GM21515 (cell line): ENCODE results near the gene CCDC194.
"Not testable (repeated sequence)": the region's sequence is repeated elsewhere in the genome, so short reads cannot be mapped to it uniquely, and the experiment has no call there.

Experiments
- ATAC-seq: cut with Tn5 transposase; IDR thresholded peaks from one replicate; pipeline ENCODE4 v1.9.1; 2021; ENCODE audit not compliant: unreplicated experiment

CCDC194 gene

GRCh38 chr19:17378271-17378670 is 15.7 kb downstream of the CCDC194 start:
- ATAC-seq: no peak

- no peak for ATAC-seq
These were observed 16.9 kb downstream of the CCDC194 start, which contains the start of gene PLVAP for GRCh38 chr19:17376935-17377600. TSS of gene PLVAP (minus strand) at chr19:17377342. CDS start at chr19:17377288, 54 bp downstream.

GRCh38 chr19:17370026-17370587 is 23.9 kb downstream of the CCDC194 start:
- ATAC-seq: peak; percentile 85

GRCh38 chr19:17365361-17365760 is 28.6 kb downstream of the CCDC194 start:
- no peak for ATAC-seq

DNA sequence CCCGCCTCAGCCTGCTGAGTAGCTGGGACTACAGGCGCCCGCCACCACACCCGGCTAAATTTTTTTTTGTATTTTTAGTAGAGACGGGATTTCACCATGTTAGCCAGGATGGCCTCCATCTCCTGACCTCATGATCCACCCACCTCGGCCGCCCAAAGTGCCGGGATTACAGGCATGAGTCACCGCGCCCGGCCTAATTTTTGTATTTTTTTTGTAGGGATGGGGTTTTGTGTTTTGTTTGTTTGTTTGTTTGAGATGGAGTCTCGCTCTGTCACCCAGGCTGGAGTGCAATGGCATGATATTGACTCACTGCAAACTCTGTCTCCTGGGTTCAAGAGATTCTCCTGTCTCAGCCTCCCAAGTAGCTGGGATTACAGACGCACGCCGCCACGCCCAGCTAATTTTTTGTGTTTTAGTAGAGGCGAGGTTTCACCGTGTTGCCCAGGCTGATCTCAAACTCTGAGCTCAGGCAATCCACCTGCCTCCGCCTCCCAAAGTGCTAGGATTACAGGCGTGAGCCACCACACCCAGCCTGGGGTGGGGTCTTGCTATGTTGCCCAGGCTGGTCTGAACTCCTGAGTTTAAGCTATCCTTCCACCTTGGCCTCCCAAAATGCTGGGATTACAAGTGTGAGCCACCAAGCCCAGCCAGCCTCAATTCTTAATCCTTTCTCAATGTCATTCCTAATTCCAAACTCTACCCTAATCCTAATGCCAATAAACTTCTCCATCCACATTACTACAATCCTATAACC is 30.0 kb downstream of the CCDC194 start:
- ATAC-seq: not testable (repeated sequence)

- no peak for ATAC-seq
These were observed 33.8 kb downstream of the CCDC194 start for GRCh38 chr19:17359905-17360800.

DNA sequence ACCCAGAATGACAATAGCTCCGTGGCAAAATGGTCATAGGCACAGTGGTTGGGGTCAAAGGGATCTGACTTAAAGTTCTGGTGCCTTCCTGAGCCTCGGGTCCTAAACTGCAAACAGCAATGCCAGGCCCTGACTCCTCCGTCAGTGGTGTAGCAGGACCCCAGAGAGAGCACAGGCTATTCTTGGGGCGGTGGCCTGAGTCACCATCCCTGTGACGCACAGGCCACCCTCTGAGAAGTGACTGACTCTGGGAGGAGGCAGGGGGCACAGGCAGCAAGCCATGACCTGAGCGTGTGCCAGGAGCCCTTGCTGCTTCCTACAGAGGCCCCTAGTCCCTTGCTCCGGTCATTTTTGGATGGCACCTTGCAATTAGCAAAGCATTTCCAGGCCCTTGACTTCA is 35.6 kb downstream of the CCDC194 start:
- no peak for ATAC-seq

DNA sequence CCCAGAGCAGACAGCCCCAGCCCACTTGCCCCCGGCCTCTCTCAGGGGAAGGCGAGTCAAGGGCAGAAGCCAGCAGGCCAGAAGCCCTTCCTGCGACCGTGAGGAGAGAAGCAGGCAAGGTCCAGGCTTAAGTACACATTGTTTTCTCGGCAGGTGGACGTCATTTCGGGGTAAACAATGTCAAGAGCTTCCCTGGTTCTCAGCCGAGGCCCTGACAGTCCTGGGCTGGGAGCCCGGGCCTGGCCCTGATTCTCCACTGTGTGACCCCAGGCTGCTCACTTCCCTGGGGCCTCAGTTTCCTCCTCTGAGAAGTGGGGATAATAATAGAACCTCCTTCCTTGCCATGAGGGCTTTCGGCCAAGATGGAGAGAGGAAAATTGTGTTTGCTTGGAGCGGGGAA is 36.3 kb downstream of the CCDC194 start:
- ATAC-seq: no peak

- ATAC-seq: no peak
These were observed 36.8 kb downstream of the CCDC194 start for GRCh38 chr19:17357078-17357666.

GRCh38 chr19:17353386-17353785 is 40.6 kb downstream of the CCDC194 start:
- ATAC-seq: no peak

GRCh38 chr19:17352608-17353280 is 41.3 kb downstream of the CCDC194 start:
- no peak for ATAC-seq

GRCh38 chr19:17351815-17352435 is 42.1 kb downstream of the CCDC194 start:
- no peak for ATAC-seq

DNA sequence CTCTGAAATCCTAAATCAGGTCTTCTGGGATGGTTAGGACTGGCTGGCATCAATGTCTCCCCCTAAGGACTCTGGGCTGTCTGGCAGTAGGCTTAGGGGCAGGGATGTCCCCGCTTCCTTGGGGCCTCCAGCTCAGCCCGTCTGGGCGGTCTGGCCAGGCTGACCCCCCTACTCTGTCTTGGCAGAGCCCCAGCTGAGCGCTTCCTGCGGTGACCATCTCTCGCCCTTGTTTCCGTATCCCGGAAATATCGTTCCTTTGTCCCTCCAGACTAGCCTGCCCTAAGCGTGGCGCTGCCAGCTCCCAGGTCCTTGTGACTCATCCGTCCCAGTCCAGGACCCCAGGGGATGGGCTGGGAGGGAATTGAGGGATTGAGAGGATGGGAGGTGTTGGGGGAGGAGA is 45.3 kb downstream of the CCDC194 start:
- ATAC-seq: no peak

DNA sequence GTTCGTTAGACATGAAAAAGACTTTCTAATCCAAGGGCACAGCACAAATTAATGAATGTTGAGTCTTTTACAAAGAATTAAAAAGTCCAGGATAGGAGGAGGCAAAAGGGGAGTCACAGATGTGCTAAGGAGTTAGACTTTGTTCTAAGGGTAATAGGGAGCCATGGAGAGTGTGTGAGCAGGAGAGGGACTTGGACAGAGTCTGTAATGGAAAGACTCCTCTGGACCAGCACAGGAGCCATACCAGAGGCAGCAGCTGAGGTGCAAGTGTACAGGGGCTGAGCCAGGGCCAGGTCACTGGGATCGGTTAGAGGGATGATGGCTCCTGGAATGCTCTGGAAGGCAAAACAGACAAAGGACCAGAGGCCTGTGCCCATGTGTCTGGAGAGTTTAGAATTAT is 46.1 kb downstream of the CCDC194 start:
- no peak for ATAC-seq

DNA sequence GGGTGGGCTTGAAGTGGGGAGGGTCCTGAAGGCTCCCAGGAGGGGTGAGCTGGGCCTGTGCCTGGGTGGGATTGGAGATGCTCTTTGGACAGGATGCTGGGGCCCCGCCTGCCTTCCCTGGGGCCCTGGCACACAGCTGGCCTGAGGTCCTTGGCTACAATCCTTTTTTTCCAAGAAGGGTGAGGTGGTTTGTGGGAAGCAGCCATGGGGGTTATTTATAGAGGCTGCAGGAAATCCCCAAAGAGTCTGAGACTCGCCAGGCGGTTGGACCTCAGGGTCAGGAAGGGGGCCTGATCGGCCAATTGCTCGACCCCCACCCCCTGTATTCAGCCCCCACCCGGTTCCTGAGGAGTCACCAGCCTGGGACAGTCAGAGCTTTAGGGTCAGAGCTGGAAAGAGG is 46.6 kb downstream of the CCDC194 start:
- no peak for ATAC-seq

GRCh38 chr19:17346109-17346671 is 47.8 kb downstream of the CCDC194 start:
- ATAC-seq: peak; percentile 62

DNA sequence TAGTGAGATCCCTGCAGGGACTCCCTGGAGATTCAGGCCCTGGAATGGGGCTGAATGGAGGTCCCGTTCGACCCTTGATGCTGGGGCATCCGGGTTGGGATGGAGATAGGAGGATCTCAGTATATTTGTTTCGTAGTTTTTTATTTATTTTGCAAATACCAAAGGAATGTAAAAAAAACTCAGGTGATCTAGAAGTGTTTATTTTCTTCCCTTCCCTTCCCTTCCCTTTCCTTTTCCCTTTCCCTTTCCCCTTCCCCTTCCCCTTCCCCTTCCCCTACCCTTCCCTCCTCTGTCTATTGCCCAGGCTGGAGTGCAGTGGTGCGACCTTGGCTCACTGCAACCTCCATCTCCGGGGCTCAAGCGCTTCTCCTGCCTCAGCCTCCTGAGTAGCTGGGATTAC is 52.2 kb downstream of the CCDC194 start:
- ATAC-seq: no peak

DNA sequence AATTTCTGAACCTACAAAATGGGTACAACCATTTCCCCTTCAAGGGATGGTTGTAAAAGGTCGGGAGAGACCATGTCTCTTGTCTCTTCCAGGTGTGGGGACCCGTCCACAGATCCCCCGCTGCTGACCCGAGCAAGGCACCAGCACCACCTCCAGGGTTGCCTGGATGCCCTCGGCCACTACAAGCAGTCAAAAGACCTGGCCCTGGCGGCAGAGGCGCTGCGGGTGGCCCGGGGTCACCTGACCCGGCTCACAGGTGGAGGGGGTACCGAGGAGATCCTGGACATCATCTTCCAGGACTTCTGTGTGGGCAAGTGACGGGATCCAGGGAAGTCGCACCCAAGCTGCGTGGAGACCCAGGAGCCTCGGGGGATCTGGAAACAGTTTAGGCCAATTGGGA is 52.6 kb downstream of the CCDC194 start:
- ATAC-seq: no peak

DNA sequence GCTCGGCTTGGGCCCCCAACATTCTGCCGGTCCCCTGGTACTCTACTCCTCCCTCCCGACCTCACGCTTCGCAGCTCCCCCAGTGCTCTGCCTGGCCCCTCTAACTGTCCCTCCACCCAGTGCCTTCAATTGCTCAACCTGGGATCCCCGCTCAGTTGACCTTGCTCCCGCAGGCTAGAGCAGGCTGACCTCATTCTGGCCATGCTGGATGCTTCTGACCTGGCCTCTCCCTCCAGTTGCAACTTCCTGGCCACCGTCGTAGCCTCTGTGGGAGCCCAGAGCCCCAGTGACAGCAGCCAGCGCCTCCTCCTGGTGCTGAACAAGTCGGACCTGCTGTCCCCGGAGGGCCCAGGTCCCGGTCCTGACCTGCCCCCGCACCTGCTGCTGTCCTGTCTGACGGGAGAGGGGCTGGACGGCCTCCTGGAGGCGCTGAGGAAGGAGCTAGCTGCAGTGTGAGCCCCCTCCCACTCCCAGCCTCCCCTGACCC is 53.1 kb downstream of the CCDC194 start:
- no peak for ATAC-seq
